IPS-NIHi7 (cell line): Measurements from ENCODE around the gene DNAH14.
"Not testable (repeated sequence)": the region's sequence is repeated elsewhere in the genome, so short reads cannot be mapped to it uniquely, and the experiment has no call there.

Experiments
- DNase-seq: peaks from one replicate; pipeline ENCODE4 v3.0.0; 2012; ENCODE audit warnings: mixed read lengths; ENCODE audit errors: extremely low spot score

DNAH14 gene

DNA sequence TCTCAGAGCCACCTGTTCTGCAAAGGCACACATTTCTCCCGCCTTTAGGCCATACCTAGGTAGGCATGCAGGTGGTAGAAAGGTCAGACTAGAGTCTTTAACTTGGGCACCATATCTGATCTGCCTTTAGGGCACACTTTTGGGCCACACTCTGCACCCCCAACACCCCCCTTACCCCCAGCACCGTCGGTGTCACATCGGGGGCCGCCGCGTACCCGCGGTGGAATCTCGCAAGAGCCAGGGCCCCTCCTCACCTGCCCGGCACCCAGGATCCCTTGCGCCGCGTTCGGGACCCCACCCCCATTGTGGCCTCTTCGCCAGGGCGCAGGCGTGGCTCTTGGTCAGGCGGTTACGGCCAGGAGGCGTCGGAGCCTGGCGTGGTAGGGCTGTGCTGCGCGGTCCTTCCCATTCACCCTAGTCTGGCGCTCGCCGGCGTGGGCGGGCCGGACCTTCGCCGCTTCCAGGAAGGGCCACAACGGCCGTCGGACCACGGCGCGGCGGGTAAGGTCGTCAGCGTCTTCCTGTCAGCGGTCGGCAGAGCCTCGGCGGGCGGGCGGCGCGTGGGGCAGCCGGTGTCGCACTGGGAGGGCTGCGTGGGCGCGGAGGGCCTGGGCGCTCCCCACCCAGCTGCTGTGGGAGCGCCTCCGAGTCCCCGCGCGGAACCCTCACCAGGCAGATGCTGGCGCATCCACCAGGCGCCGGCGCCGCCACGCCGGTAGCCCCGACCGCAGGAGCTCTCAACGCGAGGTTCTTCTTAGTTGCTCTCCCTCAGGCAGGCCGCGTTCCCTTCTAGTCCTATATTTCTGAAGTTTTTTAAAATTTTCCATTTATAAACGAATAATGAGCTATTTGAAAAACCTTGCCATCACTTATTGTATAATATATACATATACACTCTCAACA is at the start of gene DNAH14:
Gene DNAH14 (plus strand): TSS at position 341 of the 903 bp plus-strand sequence. CDS start 23,028 bp downstream, outside the sequence.
- peak; percentile 90 for DNase-seq

DNA sequence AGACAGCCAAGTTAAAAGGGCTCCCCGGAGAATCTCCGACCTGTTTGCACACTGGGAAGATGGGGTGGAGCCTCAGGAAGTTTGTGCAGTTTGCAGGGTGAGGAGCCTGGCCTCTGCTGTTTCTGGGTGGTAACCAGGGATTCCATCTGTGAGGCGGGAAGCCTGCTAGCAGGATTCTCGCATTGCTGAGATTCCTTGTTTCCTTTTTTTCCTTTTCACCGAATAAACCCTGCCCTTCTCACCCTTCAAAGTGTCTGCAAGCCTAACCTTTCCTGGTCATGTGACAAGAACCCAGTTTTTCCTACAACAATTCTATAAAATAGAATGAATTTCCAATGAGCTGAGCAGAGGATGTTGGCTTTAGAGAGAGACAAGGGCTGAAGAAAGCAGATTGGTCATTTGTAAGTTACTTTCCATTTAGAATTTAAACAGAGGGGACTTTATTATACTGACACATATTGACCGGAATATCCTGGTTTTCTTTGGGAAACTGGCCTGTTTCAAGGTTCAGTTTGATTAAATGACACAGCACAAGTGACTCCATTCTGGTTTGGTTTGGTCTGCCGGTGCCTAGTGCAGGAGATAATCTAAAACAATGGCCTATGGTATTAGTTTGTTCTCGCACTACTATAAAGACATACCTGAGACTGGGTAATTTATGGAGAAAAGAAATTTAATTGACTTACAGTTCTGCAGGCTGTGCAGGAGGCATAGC is 48.7 kb upstream of the DNAH14 start:
- DNase-seq: peak; percentile 80

DNA sequence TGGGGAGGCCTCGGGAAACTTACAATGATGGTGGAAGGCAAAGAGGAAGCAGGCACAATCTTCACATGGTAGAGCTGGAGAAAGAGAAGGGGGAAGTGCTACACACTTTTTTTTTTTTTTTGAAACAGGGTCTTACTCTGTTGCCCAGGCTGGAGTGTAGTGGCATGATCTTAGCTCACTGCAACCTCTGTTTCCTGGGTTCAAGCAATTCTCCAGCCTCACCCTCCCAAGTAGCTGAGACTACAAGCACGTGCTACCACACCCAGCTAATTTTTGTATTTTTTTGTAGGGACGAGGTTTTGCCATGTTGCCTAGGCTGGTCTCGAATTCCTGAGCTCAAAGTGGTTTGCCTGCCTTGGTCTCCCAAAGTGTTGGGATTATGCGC is 48.2 kb upstream of the DNAH14 start:
- DNase-seq: not testable (repeated sequence)

- DNase-seq: no peak
Measured at GRCh38 chr1:224881762-224882211, 47.7 kb upstream of the DNAH14 start.

GRCh38 chr1:224882264-224882663 is 47.2 kb upstream of the DNAH14 start:
- no peak for DNase-seq

DNA sequence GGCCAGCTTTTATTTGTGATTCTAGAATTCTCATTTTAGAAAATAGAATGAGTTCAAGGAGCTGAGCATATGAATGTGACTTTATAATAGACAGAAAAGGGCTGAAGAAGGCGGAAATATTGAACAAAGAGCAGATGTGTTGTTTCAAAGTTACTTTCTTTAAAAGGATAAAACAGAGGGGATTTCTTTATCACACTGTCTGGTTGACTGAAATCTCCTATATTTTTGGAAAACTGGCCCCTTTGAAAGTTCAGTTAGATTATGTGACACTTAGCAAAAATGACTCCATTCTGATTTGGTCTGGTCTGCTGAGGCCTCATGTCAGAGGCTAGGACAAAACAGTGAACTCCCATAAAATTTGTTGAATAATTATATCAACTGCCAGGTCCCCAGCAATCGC is 46.4 kb upstream of the DNAH14 start:
- DNase-seq: no peak

GRCh38 chr1:224884361-224884801 is 45.1 kb upstream of the DNAH14 start:
- peak; percentile 26 for DNase-seq

DNA sequence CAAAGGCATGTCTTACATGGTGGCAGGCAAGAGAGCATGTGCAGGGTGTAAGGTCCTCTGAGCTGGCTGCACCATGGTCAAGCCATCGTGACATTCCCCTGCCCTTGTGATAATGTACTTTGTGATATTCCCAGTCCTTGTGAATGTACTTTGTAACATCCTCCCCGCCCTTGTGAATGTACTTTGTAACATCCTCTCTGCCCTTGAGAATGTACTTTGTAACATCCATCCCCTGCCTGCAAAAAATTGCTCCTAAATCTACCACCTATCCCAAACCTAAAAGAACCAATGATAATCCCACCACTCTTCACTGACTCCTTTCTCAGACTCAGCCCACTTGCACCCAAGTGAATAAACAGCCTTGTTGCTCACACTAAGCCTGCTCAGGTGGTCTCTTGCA is 44.1 kb upstream of the DNAH14 start:
- DNase-seq: not testable (repeated sequence)

GRCh38 chr1:224894915-224895314 is 34.6 kb upstream of the DNAH14 start:
- peak; percentile 74 for DNase-seq

DNA sequence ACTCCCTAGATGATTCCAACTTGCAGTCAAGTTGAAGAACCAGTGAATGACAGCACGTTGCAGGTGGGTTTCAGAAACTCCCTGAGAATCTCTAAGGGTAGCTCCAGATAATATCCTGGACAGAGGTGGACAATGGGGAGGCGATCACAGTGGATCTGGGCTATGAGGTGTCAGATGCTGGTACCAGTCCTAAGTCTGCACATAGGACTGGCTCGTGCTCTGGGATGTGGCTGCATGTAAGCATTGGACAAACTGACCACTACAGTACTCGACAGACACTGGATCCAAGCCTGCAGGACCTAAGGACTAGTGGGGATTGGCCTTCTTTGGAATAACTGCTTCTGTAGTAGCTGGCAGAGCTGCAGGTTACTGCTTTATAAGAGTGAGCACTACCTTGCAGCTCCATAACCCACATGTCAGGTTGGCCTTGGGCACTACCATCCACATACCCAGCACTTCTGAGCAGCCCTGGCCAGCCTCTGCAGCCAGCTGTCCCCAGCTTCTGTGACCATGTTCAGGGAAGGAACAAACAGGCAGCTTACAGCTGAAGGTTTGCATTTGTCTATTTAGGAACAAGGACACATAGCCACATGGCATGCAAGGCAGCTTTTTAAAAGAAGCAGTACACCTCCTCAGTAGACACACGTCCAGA is 33.2 kb upstream of the DNAH14 start:
- no peak for DNase-seq

GRCh38 chr1:224897529-224898327 is 31.7 kb upstream of the DNAH14 start:
- no peak for DNase-seq

GRCh38 chr1:224898937-224899336 is 30.5 kb upstream of the DNAH14 start:
- DNase-seq: no peak

- no peak for DNase-seq
Measured at GRCh38 chr1:224900062-224900630, 29.3 kb upstream of the DNAH14 start.

GRCh38 chr1:224901087-224901810 is 28.2 kb upstream of the DNAH14 start:
- no peak for DNase-seq

DNA sequence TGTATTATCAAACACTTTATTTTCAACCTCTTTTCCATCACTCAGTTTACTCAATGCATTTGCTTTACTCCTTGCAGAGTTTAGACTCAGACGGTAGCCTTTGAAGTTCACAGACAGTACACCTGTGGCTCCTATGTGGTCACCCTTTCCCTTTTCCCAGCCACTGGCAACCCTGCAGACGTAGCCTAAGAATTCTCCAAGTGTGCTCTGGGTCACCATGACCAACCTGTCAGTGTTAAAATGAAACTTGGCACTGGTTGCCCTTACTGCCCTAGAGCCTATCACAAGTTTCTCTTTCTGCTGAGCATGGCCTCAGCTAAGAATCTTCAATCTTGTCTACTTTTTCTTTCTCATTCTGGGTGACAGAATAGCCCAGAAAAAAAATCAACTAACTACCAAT is 25.5 kb upstream of the DNAH14 start:
- DNase-seq: no peak

- no peak for DNase-seq
Measured at GRCh38 chr1:224906340-224906739, 23.1 kb upstream of the DNAH14 start.

GRCh38 chr1:224911217-224911616 is 18.3 kb upstream of the DNAH14 start:
- no peak for DNase-seq

DNA sequence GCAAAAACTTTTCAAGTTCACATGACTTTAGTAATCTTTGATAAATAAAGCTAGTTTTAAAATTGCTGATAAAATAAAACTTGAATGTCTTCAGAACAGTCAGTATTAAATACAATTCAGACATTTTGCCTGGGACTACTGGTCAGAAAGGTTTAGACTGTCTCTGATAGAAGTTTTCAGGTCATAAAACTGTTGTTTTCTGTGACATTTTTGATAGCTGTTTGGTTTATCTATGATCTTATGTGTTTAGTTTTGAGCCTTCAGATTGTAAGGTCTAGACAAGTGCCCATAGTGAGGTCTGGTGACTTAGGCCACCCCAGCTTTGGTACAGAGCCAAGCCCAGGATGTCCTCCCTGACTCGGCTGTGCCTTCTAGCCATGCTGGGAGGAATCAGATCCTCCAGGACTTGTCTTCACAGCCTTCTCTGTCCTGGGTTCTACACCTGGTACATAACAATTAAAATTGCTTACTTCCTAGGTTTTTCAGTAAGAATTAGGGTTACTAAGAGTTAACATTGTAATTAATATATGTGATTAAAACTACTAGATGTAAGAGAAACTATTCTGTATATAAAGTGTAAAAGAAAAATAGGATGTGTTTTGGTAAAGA is 15.1 kb upstream of the DNAH14 start:
- DNase-seq: no peak

GRCh38 chr1:224919508-224919907 is 10.0 kb upstream of the DNAH14 start:
- DNase-seq: no peak

DNA sequence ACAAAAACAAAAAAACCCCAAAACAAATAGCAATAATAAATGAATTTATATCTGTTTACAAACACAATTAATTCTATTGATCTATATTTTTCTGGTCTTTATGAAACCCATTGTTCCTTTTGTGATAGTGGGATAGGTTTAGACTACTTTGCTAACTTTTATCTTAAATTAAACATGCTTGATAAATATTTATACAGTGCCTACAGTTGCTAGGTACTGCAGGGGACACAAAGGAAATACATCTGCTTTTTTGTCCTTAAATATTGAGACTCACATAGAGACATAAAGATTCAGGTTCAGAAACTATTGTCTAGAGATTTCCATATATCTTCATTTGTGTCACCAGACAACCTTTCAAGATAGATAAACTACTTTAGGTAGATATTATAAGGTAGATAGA is 8.5 kb upstream of the DNAH14 start:
- DNase-seq: no peak
